Measurements from ENCODE around the gene HECTD2.

DNA sequence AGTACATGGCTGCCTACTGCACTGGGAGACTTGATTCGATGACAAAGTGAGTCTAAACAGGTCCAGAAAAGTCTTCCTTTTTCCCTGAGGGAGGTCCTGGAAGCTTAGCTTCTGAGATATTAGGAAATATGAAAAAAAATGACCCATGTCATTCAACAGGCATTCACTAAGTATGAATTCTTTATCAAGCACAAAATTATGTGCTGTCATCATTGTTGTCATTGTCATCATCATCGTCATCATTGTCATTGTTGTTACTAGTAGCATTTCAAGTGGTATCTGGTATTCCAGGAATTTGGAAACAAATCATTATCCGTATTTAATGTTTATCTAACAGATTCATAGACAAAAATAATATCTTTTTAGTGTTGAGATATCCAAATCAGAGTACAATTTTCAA lies 49.7 kb upstream of the HECTD2 start:
- TF ChIP-seq, protein P1, sequence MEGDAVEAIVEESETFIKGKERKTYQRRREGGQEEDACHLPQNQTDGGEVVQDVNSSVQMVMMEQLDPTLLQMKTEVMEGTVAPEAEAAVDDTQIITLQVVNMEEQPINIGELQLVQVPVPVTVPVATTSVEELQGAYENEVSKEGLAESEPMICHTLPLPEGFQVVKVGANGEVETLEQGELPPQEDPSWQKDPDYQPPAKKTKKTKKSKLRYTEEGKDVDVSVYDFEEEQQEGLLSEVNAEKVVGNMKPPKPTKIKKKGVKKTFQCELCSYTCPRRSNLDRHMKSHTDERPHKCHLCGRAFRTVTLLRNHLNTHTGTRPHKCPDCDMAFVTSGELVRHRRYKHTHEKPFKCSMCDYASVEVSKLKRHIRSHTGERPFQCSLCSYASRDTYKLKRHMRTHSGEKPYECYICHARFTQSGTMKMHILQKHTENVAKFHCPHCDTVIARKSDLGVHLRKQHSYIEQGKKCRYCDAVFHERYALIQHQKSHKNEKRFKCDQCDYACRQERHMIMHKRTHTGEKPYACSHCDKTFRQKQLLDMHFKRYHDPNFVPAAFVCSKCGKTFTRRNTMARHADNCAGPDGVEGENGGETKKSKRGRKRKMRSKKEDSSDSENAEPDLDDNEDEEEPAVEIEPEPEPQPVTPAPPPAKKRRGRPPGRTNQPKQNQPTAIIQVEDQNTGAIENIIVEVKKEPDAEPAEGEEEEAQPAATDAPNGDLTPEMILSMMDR (conservative IDR thresholded peaks at IDR 0.05 in 1 of 2, IDR thresholded peaks at IDR 0.05 in 1 of 2; ENCODE audit: extremely low read depth in 1 of 2, insufficient read depth in 1 of 2, low read depth in 1 of 2, low read length in 2 of 2) = no peak
- TF ChIP-seq EZH2 (IDR thresholded peaks at IDR 0.05; ENCODE audit: borderline replicate concordance, low read length) = no peak
